HS-5 (cell line): ENCODE data around the gene SLC22A23.
"Not testable (repeated sequence)": the region's sequence is repeated elsewhere in the genome, so short reads cannot be mapped to it uniquely, and the experiment has no call there.

Experiments
- DNase-seq: peaks from one replicate; pipeline ENCODE4 v3.0.0-alpha.2; 2012; ENCODE audit warnings: low read depth

The SLC22A23 gene

GRCh38 chr6:3261921-3262320, 194.9 kb downstream of the SLC22A23 start:
- DNase-seq: no peak

- no peak for DNase-seq
Measured at GRCh38 chr6:3261518-3261820, 195.4 kb downstream of the SLC22A23 start.

DNA sequence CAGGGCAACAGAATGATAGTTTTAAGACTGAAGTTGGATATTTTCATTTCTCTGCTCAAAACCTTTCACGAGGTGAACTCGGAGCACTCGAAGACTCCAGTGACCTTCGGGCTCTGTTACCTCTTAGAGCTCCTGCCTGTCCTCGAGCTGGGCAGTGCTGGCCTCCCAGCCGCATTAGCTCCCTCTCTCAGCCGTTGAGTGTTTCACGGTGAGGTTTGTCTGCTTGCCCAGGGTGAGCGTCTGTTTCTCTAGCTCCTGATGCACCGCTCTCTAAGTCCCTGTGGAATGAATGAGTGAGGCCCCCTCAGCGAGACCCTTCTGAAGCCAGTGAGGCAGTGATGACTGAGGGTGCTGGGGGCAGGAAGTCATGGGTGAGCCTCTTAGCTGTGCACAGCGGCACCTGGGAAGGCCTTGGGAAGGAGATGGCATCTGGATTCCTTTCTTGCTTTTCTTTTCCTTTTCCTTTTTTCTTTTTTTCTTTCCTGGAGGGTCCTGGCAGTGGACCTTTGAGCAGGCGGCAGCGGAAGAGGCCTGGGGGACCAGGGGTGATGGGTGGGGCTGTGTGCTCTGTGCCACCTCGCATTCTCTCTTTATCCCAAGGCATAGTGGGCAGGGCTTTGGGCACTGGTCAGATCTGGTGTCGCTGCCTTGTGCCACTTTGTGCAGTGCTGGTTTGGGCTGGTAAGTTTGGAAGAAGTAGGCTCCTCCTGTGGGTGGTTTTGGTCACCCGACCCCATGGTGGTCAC, 195.9 kb downstream of the SLC22A23 start:
- no peak for DNase-seq

- no peak for DNase-seq
Measured at GRCh38 chr6:3260296-3260695, 196.6 kb downstream of the SLC22A23 start.

GRCh38 chr6:3259491-3259958, 197.3 kb downstream of the SLC22A23 start:
- no peak for DNase-seq

DNA sequence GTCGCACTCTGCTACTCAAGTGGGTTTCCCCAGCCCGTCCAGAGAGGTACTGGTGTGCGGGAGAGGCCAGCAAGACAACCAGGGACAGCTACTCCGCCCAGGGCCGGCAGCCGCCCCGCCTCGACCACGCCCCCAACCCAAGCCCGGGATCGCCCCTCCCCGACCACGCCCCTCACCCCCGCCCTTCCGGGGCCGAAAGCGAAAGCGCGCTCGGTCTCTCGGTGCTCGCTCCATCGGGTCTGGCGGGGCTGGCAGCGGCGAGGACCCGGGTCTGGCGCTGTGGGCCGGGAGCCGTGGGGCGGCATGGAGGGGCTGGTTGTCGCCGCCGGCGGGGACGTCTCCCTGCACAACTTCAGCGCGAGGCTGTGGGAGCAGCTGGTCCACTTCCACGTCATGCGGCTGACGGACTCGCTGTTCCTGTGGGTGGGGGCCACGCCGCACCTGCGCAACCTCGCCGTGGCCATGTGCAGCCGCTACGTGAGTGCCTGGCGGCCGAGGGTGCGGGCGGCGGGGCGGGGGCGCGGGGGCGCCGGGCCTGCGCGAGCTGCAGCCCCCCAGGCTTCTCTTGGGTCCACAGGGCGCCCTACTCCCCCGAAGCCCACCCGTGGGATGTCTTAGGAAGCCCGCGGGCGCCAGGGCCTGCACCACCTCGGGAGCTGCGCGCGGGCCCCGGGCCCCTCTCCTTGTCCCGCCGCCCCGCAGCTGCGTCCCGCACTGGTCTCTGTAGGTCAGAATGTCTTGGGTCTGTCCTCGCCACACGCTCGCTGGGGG, 197.9 kb downstream of the SLC22A23 start, which contains the start of gene PSMG4:
TSS of gene PSMG4 (plus strand) at position 228 of the 771 bp plus-strand sequence. CDS start at position 304, 76 bp downstream.
- peak; percentile 55 for DNase-seq

DNA sequence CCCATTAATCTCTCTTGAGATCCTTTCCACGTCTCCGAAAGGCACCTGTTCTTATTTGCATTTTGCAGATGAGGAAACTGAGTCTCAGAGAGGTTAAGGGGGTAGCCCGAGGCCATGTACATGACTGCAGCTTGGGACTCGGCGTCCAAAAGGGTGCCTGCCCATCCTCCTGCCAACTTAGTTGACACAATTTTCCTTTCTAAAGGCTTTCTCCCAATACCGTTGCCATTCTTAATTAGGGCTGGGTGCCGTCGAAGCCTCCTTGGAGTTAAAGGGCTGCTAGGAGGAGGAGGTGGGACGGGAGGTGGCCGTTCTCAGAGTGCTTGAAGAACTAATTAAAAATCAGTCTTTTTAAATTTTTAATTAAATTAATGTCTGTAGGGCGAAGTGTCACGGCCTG, 198.6 kb downstream of the SLC22A23 start:
- DNase-seq: no peak

DNA sequence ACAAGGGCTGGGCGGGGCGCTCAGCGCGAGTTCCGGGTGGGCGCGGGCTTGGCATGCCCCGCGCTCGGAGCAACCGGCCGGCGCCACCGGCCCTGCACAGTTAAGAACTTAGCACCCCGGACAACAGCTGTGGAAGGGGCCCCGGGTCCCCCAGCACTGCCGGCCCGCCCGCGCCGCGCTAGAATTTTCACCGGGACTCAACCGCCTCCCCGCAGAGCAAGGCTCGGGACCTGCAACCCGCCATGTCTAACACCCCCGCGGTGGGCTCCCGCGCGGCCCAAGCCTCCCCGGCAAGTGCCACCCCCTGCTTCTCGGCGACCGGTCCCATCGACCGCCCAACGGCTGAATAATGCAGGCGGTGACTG, 203.3 kb downstream of the SLC22A23 start:
- DNase-seq: no peak

DNA sequence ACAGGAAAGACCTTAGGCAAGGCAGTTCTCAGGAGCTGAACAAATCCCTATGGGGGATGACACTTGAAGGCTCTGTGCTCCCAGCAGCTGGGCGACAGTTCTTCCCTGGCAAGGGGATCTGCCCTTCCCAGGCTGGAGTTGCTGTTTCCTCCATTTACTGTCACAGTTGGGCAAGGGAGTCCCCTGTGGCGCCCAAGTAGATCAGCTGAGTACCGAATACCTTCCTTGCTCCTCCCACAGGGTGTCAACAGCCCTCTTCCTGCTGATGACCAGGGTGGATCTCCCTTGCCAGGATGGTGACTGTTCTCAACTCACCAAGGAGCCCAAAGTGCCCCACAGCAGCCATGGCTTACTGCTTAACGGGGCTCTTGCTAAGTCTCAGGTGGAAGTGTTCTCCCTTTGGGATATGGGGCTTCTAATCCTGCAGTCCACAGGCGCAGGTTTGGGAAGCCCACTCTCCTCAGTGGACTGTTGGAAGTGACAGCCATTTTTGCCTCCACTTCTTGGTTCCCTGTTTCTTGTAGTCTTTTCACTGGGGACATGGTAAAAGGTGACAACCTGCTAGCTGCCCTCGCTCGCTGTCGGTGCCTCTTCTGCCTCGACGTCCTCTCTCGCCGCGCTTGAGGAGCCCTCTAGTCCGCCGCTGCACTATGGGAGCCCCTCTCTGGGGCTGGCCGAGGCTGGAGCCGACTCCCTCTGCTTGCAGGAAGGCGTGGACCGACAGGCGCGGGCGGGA, 203.8 kb downstream of the SLC22A23 start:
- no peak for DNase-seq

- no peak for DNase-seq
Measured at GRCh38 chr6:3252369-3252768, 204.5 kb downstream of the SLC22A23 start.

GRCh38 chr6:3251462-3252314, 205.2 kb downstream of the SLC22A23 start:
- DNase-seq: peak; percentile 30

DNA sequence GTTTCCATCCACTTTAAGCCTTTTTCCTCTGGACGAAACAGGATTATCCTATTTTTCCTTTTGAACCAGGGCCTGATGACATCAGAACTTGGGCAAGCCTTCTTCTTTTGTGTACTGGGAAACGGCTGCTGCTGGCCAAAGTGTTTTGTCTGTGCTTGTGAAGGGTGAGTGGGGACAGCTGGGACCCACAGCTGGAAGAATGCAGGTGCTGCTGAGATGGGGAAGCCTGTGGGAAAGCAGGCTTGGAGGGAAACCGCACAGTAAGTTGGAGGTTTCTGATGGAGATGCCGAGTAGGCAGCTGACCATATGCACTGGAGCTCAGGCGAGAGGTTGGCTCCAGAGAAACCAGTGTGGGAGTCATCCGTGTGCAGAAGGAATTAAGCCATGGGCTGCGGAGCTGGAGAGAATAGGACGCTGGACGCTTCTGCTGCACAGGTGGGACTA, 206.6 kb downstream of the SLC22A23 start:
- no peak for DNase-seq

- no peak for DNase-seq
Measured at GRCh38 chr6:3249821-3250220, 207.0 kb downstream of the SLC22A23 start.

- no peak for DNase-seq
Measured at GRCh38 chr6:3247255-3248146, 209.3 kb downstream of the SLC22A23 start.

- no peak for DNase-seq
Measured at GRCh38 chr6:3245216-3245615, 211.6 kb downstream of the SLC22A23 start.

GRCh38 chr6:3244832-3245161, 212.1 kb downstream of the SLC22A23 start:
- DNase-seq: not testable (repeated sequence)

- DNase-seq: no peak
Measured at GRCh38 chr6:3244003-3244831, 212.6 kb downstream of the SLC22A23 start.

- no peak for DNase-seq
Measured at GRCh38 chr6:3242768-3243167, 214.1 kb downstream of the SLC22A23 start.

DNA sequence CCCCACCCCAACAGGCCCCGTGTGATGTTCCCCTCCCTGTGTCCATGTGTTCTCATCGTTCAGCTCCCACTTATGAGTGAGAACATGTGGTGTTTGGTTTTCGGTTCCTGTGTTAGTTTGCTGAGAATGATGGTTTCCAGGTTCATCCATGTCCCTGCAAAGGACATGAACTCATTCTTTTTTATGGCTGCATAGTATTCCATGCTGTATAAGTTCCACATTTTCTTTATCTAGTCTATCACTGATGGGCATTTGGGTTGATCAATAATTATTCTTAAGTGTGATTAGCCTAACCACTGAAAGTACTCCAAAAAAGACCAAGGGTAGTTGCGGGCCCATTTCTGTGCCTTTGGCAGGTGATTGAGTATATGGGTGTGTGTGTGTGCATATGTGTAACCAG, 215.1 kb downstream of the SLC22A23 start:
- not testable (repeated sequence) for DNase-seq

- no peak for DNase-seq
Measured at GRCh38 chr6:3240595-3240994, 216.3 kb downstream of the SLC22A23 start.
